Ectodermal cell (in vitro differentiated cells): ENCODE data around the gene ARPC1B.
A peak's percentile ranks its signal among the peaks of the same experiment; 100 is the strongest.
"Not testable (repeated sequence)": the region's sequence is repeated elsewhere in the genome, so short reads cannot be mapped to it uniquely, and the experiment has no call there.

Source experiments
- H3K27ac ChIP-seq: 2 replicates; pipeline ENCODE4 v1.7.0; 2013; ENCODE audit warnings: mild to moderate bottlenecking, low read depth, low read length; ENCODE audit not compliant: insufficient read depth, poor library complexity, severe bottlenecking
- H3K27me3 ChIP-seq: 2 replicates; pipeline ENCODE4 v1.7.0; 2013; ENCODE audit warnings: mild to moderate bottlenecking, low read length; ENCODE audit not compliant: insufficient read depth, control insufficient read depth, poor library complexity, severe bottlenecking
- H3K36me3 ChIP-seq: one replicate; pipeline ENCODE4 v1.7.0; 2013; ENCODE audit warnings: low read length; ENCODE audit not compliant: control insufficient read depth, insufficient read depth
- H3K4me1 ChIP-seq: one replicate; pipeline ENCODE4 v1.7.0; 2013; ENCODE audit warnings: low read length; ENCODE audit not compliant: control insufficient read depth, insufficient read depth
- H3K4me3 ChIP-seq: 2 replicates; pipeline ENCODE4 v1.7.0; 2013; ENCODE audit warnings: low read depth, low read length, control low read depth; ENCODE audit not compliant: insufficient read depth
- H3K9me3 ChIP-seq: 2 replicates; pipeline ENCODE4 v1.7.0; 2013; ENCODE audit warnings: mild to moderate bottlenecking, low read length, moderate library complexity; ENCODE audit not compliant: control insufficient read depth
- WGBS, 2 experiments: methylation state at CpG; one replicate each; pipeline ENCODE4 v1.1.7; 2013; ENCODE audit warnings: missing lambda C conversion rate in 2 of 2; 5-methylcytosine and 5-hydroxymethylcytosine counted together

Gene ARPC1B

GRCh38 chr7:99350641-99351040 lies 23.9 kb upstream of the ARPC1B start:
- H3K27me3 ChIP-seq, H3K27ac ChIP-seq, H3K4me1 ChIP-seq, H3K4me3 ChIP-seq, H3K9me3 ChIP-seq: not testable (repeated sequence)
- peaks cover 14% of the 10 kb centered on the region for H3K36me3 ChIP-seq
- 90 to 97% methylated on average over 3 of the region's 3 CpGs for WGBS, 2 experiments

GRCh38 chr7:99352247-99352646 lies 22.3 kb upstream of the ARPC1B start:
- WGBS, 2 experiments: 91 to 94% methylated on average over 5 of the region's 5 CpGs
- Histone ChIP-seq H3K9me3 (no peaks in the 10 kb centered on the region), H3K27ac (no peak overlapping the region), H3K36me3 (peaks cover 17% of the 10 kb centered on the region), H3K27me3 (no peaks in the 10 kb centered on the region), H3K4me1 (no peaks in the 10 kb centered on the region), H3K4me3 (no peak overlapping the region)

DNA sequence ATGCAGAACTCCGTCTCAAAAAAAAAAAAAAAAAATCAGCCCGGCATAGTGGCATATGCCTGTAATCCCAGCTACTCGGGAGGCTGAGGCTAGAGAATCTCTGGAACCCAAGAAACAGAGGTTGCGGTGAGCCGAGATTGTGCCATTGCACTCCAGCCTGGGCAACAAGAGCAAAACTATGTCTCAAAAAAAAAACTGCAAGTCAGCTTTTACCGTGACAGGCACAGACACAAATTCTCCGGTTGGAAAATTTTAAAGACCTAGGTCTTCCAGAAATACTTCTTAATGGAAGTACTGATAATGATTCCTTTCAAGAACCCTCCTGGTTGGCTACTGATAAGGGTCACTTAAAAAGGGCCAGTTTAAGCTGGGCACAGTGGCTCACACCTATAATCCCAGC lies 19.4 kb upstream of the ARPC1B start:
- peaks cover 27% of the 10 kb centered on the region for H3K36me3 ChIP-seq
- WGBS, 2 experiments: 95 to 96% methylated on average over 7 of the region's 7 CpGs
- no peaks in the 10 kb centered on the region for H3K27me3 ChIP-seq
- H3K9me3 ChIP-seq: no peaks in the 10 kb centered on the region
- H3K4me1 ChIP-seq: no peaks in the 10 kb centered on the region
- H3K4me3 ChIP-seq: no peak overlapping the region
- no peak overlapping the region for H3K27ac ChIP-seq

GRCh38 chr7:99357701-99358490 lies 16.6 kb upstream of the ARPC1B start:
- Histone ChIP-seq H3K27ac (peak overlapping the region; percentile 33), H3K27me3 (no peaks in the 10 kb centered on the region), H3K36me3 (peaks cover 29% of the 10 kb centered on the region), H3K9me3 (no peaks in the 10 kb centered on the region), H3K4me3 (no peak overlapping the region), H3K4me1 (no peaks in the 10 kb centered on the region)
- WGBS, 2 experiments: 96% methylated on average over 16 of the region's 16 CpGs

DNA sequence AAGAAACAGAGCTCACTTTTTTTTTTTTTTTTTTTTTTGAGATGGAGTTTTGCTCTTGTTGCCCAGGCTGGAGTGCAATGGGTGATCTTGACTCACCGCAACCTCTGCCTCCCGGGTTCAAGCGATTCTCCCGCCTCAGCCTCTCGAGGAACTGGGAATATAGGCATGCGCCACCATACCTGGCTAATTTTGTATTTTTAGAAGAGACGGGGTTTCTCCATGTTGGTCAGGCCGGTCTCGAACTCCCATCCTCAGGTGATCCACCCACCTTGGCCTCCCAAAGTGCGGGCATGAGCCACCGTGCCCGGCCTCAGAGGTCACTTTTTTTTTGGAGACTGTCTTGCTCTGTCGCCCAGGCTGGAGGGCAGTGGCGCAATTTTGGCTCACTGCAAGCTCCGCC lies 16.0 kb upstream of the ARPC1B start:
- H3K27me3 ChIP-seq, H3K4me1 ChIP-seq, H3K4me3 ChIP-seq, H3K27ac ChIP-seq, H3K9me3 ChIP-seq: not testable (repeated sequence)
- WGBS, 2 experiments: 94 to 95% methylated on average over 15 of the region's 15 CpGs
- peaks cover 34% of the 10 kb centered on the region for H3K36me3 ChIP-seq

GRCh38 chr7:99359465-99360154 lies 14.9 kb upstream of the ARPC1B start:
- no peaks in the 10 kb centered on the region for H3K4me1 ChIP-seq
- H3K4me3 ChIP-seq: no peak overlapping the region
- 92% methylated on average over 22 of the region's 22 CpGs for WGBS, 2 experiments
- no peak overlapping the region for H3K27ac ChIP-seq
- no peaks in the 10 kb centered on the region for H3K27me3 ChIP-seq
- H3K9me3 ChIP-seq: no peaks in the 10 kb centered on the region
- H3K36me3 ChIP-seq: peaks cover 44% of the 10 kb centered on the region

- H3K4me1 ChIP-seq: peaks cover 7% of the 10 kb centered on the region
- H3K9me3 ChIP-seq: no peaks in the 10 kb centered on the region
- no peaks in the 10 kb centered on the region for H3K27me3 ChIP-seq
- H3K27ac ChIP-seq: no peak overlapping the region
- no peak overlapping the region for H3K4me3 ChIP-seq
- 94% methylated on average over 3 of the region's 3 CpGs for WGBS, 2 experiments
- peaks cover 48% of the 10 kb centered on the region for H3K36me3 ChIP-seq
Measured at GRCh38 chr7:99362801-99363200, 11.7 kb upstream of the ARPC1B start.

DNA sequence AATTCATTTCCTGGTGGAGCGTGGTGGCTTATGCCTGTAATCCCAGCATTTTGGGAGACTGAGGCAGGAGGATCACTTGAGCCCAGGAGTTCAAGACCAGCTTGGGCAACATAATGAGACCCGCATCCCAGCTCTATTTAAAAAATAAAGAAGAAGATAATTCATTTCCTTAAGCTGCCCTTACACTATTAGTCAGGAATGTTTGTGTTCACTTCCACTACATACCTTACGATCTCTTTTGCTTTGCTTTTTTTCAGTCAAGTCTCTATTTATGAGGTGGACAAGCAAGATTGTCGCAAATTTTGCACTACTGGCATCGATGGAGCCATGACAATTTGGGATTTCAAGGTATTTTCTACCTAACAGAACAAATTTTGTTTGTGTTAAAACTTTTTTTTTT lies 11.2 kb upstream of the ARPC1B start:
- Histone ChIP-seq H3K27me3 (no peaks in the 10 kb centered on the region), H3K36me3 (peaks cover 43% of the 10 kb centered on the region), H3K27ac (no peak overlapping the region), H3K9me3 (no peaks in the 10 kb centered on the region), H3K4me1 (peaks cover 7% of the 10 kb centered on the region), H3K4me3 (no peak overlapping the region)
- WGBS, 2 experiments: 95 to 98% methylated on average over 5 of the region's 5 CpGs

GRCh38 chr7:99365318-99366141 lies 9.0 kb upstream of the ARPC1B start:
- 89 to 91% methylated on average over 16 to 17 of the region's 17 CpGs for WGBS, 2 experiments
- Histone ChIP-seq H3K27ac (no peak overlapping the region), H3K9me3 (no peaks in the 10 kb centered on the region), H3K4me1 (peaks cover 7% of the 10 kb centered on the region), H3K27me3 (no peaks in the 10 kb centered on the region), H3K4me3 (no peak overlapping the region), H3K36me3 (peaks cover 31% of the 10 kb centered on the region)

DNA sequence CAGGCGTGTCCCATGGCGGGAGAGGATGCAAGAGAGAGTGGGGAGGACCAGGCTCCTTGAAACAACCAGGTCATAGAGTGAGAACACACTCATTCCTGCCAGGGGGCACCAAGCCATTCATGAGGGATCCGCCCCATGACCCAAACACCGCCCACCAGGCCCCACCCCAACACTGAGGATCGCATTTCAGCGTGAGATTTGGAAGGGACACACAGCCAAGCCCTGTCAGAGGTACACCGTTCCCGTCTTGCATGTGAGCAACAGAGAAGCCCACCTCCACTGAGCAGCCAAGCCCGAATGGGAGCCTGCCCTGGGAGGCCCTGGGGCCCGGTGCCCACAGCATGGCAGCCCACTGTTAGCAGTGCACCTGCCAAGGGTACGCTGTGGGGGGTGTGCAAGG lies 7.9 kb upstream of the ARPC1B start:
- peaks cover 7% of the 10 kb centered on the region for H3K4me1 ChIP-seq
- no peak overlapping the region for H3K4me3 ChIP-seq
- 65 to 67% methylated on average over 11 of the region's 11 CpGs for WGBS, 2 experiments
- no peaks in the 10 kb centered on the region for H3K27me3 ChIP-seq
- H3K27ac ChIP-seq: no peak overlapping the region
- H3K9me3 ChIP-seq: no peaks in the 10 kb centered on the region
- peaks cover 26% of the 10 kb centered on the region for H3K36me3 ChIP-seq
